GM12878 (cell line): ENCODE measurements around the gene CES3. TPM values are rescaled to one million over a fixed set of nuclear protein-coding genes. Genes with fewer than 3 reads are reported as not detected.
A peak's percentile ranks its signal among the peaks of the same experiment; 100 is the strongest.

Experiments
- ATAC-seq: fragments of 200-7000 bp; cut with Tn5 transposase; 3 replicates; pipeline ENCODE4 v1.9.1; 2020; ENCODE audit warnings: mild to moderate bottlenecking, moderate library complexity
- BruUV-seq: library from RNA; stranded (reverse); fragments of 400-500 nt; replicated peaks from 2 replicates; lab custom pipeline; 2021; lab: Mats Ljungman, UMichigan
- CTCF ChIA-PET: fragments of 300-600 bp; sonication (Branson Sonifier 250); formaldehyde crosslinking; extraction: SDS; loops from one replicate; lab custom pipeline; 2021; ENCODE audit warnings: inconsistent platforms; lab: Yijun Ruan, JAX
- POLR2A ChIA-PET: fragments of 350-600 bp; formaldehyde crosslinking; extraction: SDS; loops from one replicate; lab custom pipeline; 2021; ENCODE audit warnings: inconsistent platforms; lab: Charles Lee
- RAD21 ChIA-PET: fragments of 300-600 bp; sonication (Branson Sonifier 250); formaldehyde crosslinking; loops from one replicate; lab custom pipeline; 2023; ENCODE audit warnings: antibody characterized with exemption; ENCODE audit not compliant: unreplicated experiment; lab: Charles Lee
- SMC1A ChIA-PET: fragments of 300-600 bp; sonication (Branson Sonifier 250); formaldehyde crosslinking; loops from one replicate; lab custom pipeline; 2023; ENCODE audit not compliant: unreplicated experiment, uncharacterized antibody; lab: Charles Lee
- DNase-seq: peaks from one replicate; pipeline ENCODE4 v3.0.0-alpha.2; 2011; ENCODE audit warnings: low read depth, low spot score
- FAIRE-seq: peaks from 3 replicates; lab custom pipeline; 2011; peaks lifted over from hg19 to GRCh38; lab: Jason Lieb, UNC
- H2AFZ ChIP-seq: 2 replicates; pipeline ENCODE4 v1.6.0; 2011; ENCODE audit warnings: low read depth, low read length, control low read depth; ENCODE audit not compliant: control insufficient read depth
- H3K27ac ChIP-seq: 2 replicates; pipeline ENCODE4 v1.5.1; 2011; ENCODE audit warnings: control low read depth; ENCODE audit not compliant: control insufficient read depth, insufficient read depth
- H3K27me3 ChIP-seq, 2 experiments: replicated peaks in 1 of 2; 2 replicates each; pipeline versions ENCODE4 v1.6.0 to v1.6.1; 2011; ENCODE audit warnings: low read length in 1 of 2; ENCODE audit not compliant: control insufficient read depth in 2 of 2, insufficient read depth in 2 of 2
- H3K36me3 ChIP-seq, 2 experiments: 2 replicates each; pipeline ENCODE4 v1.5.1; 2011; ENCODE audit warnings: low read length in 1 of 2; ENCODE audit not compliant: control insufficient read depth in 2 of 2, insufficient read depth in 2 of 2
- H3K4me1 ChIP-seq: 2 replicates; pipeline ENCODE4 v1.6.1; 2011; ENCODE audit warnings: mild to moderate bottlenecking, low read length, moderate library complexity, mixed read lengths; ENCODE audit not compliant: control insufficient read depth, insufficient read depth
- H3K4me2 ChIP-seq: 2 replicates; pipeline ENCODE4 v1.6.0; 2011; ENCODE audit warnings: control low read depth; ENCODE audit not compliant: control insufficient read depth, insufficient read depth
- H3K4me3 ChIP-seq: fragments of 200-600 bp; sonication (generic); 2 replicates; pipeline ENCODE4 v1.5.1; 2016
- H3K79me2 ChIP-seq: 2 replicates; pipeline ENCODE4 v1.6.0; 2011; ENCODE audit warnings: low read length; ENCODE audit not compliant: control insufficient read depth, insufficient read depth
- H3K9ac ChIP-seq: 2 replicates; pipeline ENCODE4 v1.8.0; 2011; ENCODE audit warnings: low read length, control low read depth, mixed read lengths; ENCODE audit not compliant: control insufficient read depth, insufficient read depth
- H3K9me3 ChIP-seq: replicated peaks from 3 replicates; pipeline ENCODE4 v1.5.1; 2011; ENCODE audit warnings: mild to moderate bottlenecking, low read length; ENCODE audit not compliant: control insufficient read depth, insufficient read depth
- H4K20me1 ChIP-seq: 2 replicates; pipeline ENCODE4 v1.6.0; 2011; ENCODE audit not compliant: control insufficient read depth, insufficient read depth
- CBX5 ChIP-seq: sonication (generic); IDR thresholded peaks from 2 replicates; pipeline ENCODE4 v1.6.1; 2016; ENCODE audit warnings: low read depth, moderate library complexity, mild to moderate bottlenecking, inconsistent platforms
- GATAD2B ChIP-seq: fragments of 450-650 bp; conservative IDR thresholded peaks from 2 replicates; pipeline ENCODE4 v1.6.1; 2017; ENCODE audit warnings: low read depth, mild to moderate bottlenecking, moderate library complexity
- IRF4 ChIP-seq: IDR thresholded peaks from 2 replicates; pipeline ENCODE4 v1.6.1; 2011; ENCODE audit warnings: low read depth, low read length
- MEF2B ChIP-seq: fragments of 450-650 bp; IDR thresholded peaks from 2 replicates; pipeline ENCODE4 v1.6.1; 2018; ENCODE audit warnings: mild to moderate bottlenecking, moderate library complexity; ENCODE audit not compliant: partially characterized antibody, poor library complexity, severe bottlenecking
- NR2F1 ChIP-seq: fragments of 450-650 bp; conservative IDR thresholded peaks from 2 replicates; pipeline ENCODE4 v1.6.1; 2017; ENCODE audit warnings: mild to moderate bottlenecking
- PML ChIP-seq: IDR thresholded peaks from 2 replicates; pipeline ENCODE4 v1.6.1; 2012; ENCODE audit warnings: low read length, inconsistent platforms
- RBBP5 ChIP-seq: fragments of 200-600 bp; sonication (generic); conservative IDR thresholded peaks from 2 replicates; pipeline ENCODE4 v1.6.1; 2016
- REST ChIP-seq: IDR thresholded peaks from 2 replicates; pipeline ENCODE4 v1.6.1; 2012; ENCODE audit warnings: mild to moderate bottlenecking, low read depth, low read length
- WRNIP1 ChIP-seq: IDR thresholded peaks from 2 replicates; pipeline ENCODE4 v1.6.1; 2011; ENCODE audit warnings: low read depth, low read length, improper control_type of control experiment, borderline replicate concordance
- ZNF24 ChIP-seq: fragments of 450-650 bp; IDR thresholded peaks from 2 replicates; pipeline ENCODE4 v1.6.1; 2017; ENCODE audit warnings: antibody characterized with exemption, mild to moderate bottlenecking
- ZZZ3 ChIP-seq: IDR thresholded peaks from 2 replicates; pipeline ENCODE4 v1.6.1; 2011; ENCODE audit warnings: low read depth; ENCODE audit not compliant: control insufficient read depth, insufficient read length
- WGBS: methylation state at CpG from one replicate; pipeline ENCODE4 v1.1.6; 2016; ENCODE audit warnings: low lambda C conversion rate; ENCODE audit not compliant: insufficient replicate concordance, insufficient coverage; ENCODE audit errors: missing lambda C conversion rate; 5-methylcytosine and 5-hydroxymethylcytosine counted together
- in situ Hi-C: fragments of 300-500 bp; cut with MboI; formaldehyde crosslinking; loops from 9 replicates; pipeline ENCODE4 v1.14.3; 2018; ENCODE audit warnings: mixed read lengths
- intact Hi-C: fragments of 100-400 bp; cut with micrococcal nuclease; formaldehyde crosslinking; loops from one replicate; pipeline ENCODE4 v1.14.2; 2022; ENCODE audit not compliant: unreplicated experiment
- polyA plus RNA-seq, 11 experiments: library from polyadenylated mRNA; depleted of rRNA in 4 of 11; unstranded in 6 of 11; stranded (reverse) in 5 of 11; fragments of >200 nt; fragmentation: Nextera tagmentation in 4 of 11; fragmentation: Illumina TruSeq in 1 of 11; extraction: Ambion mirVana in 4 of 11; extraction: Trizol in 1 of 11; gene quantifications; 1 replicate in 1 of 11; 2 replicates in 10 of 11; pipeline versions ENCODE4 v1.2.1 to v1.2.3, GENCODE V29; 2011 to 2016; ENCODE audit warnings: inconsistent platforms in 2 of 11, missing spikeins in 2 of 11, low read depth in 1 of 11
- total RNA-seq, 4 experiments: library from RNA; depleted of rRNA in 3 of 4; stranded (reverse); fragments of >200 nt in 3 of 4; fragmentation: Illumina TruSeq in 1 of 4; extraction: Trizol in 1 of 4; gene quantifications; 2 replicates each; pipeline versions ENCODE4 v1.2.1 to v1.2.3, GENCODE V29; 2013 to 2021

The CES3 gene
- total and polyA plus RNA-seq, 10 of the 15 experiments (the other 5 are each of a cell fraction or from before 2014, with no cell fraction given) = 0.09 to 3.1 (median 0.76) TPM

GRCh38 chr16:66977341-66978113 is 16.5 kb downstream of the CES3 start (continued):
- peak; percentile 55; the same call in 1 of the 2 replicates for TF ChIP-seq IRF4
- TF ChIP-seq CBX5 = no peak
- TF ChIP-seq GATAD2B = no peak
- no peak for TF ChIP-seq ZZZ3
- no peak for TF ChIP-seq PML
- TF ChIP-seq ZNF24 = no peak
- TF ChIP-seq RBBP5 = no peak
- no peak for TF ChIP-seq WRNIP1

- Histone ChIP-seq H3K27ac (no peak overlapping the region), H3K4me3 (no peak overlapping the region), H3K27me3 (no peaks in the 10 kb centered on the region), H3K36me3 (no peaks in the 10 kb centered on the region), H3K4me1 (peaks cover 3% of the 10 kb centered on the region; the same call in 1 of the 2 replicates), H3K9me3 (no peaks in the 10 kb centered on the region), H4K20me1 (no peaks in the 10 kb centered on the region), H3K9ac (no peak overlapping the region), H3K4me2 (no peak overlapping the region), H2AFZ (no peak overlapping the region), H3K79me2 (no peaks in the 10 kb centered on the region)
- WGBS = 24% methylated on average over 12 of the region's 16 CpGs
- no peak for FAIRE-seq
- ChIA-PET CTCF (interaction anchor here (1.1 to 3.1 kb wide), 9 partner anchors 9 to 206 kb away, joined by 3 to 16 read pairs (median 5); partner anchors contain the start of genes CES3 and CES4A), POLR2A (no interaction called here), SMC1A (interaction anchor here (0.6 to 1.9 kb wide), 4 partner anchors 34 to 176 kb away, joined by 3 to 6 read pairs (median 4); no protein-coding TSS in a partner anchor), RAD21 (interaction anchor here (0.5 to 1.8 kb wide), 3 partner anchors 10 to 176 kb away, joined by 3 to 6 read pairs (median 3); no protein-coding TSS in a partner anchor)
- intact Hi-C loops (loop anchor here (5.0 kb wide), 1 partner anchor 33 kb away; no protein-coding TSS in a partner anchor), in situ Hi-C loops (loop anchor here (10.0 to 25.0 kb wide), 2 partner anchors 176 to 433 kb away; partner anchors contain the start of genes B3GNT9, FBXL8, TRADD and ZDHHC1)
- peak; percentile 25; the same call in 2 of the 3 replicates for ATAC-seq
- no TSS peak for BruUV-seq
- TF ChIP-seq REST (no peak), NR2F1 (no peak), MEF2B (peak; percentile 12)
- DNase-seq = no peak
These were observed 18.1 kb downstream of the CES3 start for GRCh38 chr16:66979011-66979717.
